Endometrial microvascular endothelial cells (primary cell): ENCODE measurements around the gene RRP15. TPM values are rescaled to one million over a fixed set of nuclear protein-coding genes. Genes with fewer than 3 reads are reported as not detected.

ENCODE experiments used
- in situ Hi-C: cut with HindIII; loops from 2 replicates; pipeline ENCODE4 v1.10.0; 2017; ENCODE audit warnings: low sequenced_read_pairs, low pct_unique_long_range_greater_than_20kb; ENCODE audit errors: inconsistent ontology term
- total RNA-seq: library from RNA; depleted of rRNA; stranded (reverse); fragments of >200 nt; gene quantifications from one replicate; pipeline ENCODE4 v1.2.3, GENCODE V29; 2015; ENCODE audit errors: inconsistent ontology term

The RRP15 gene
- total RNA-seq, 1 donor from 2014 or later = 7.0 TPM

GRCh38 chr1:218328769-218329168, 43.7 kb downstream of the RRP15 start:
- in situ Hi-C loops = no loop called here

GRCh38 chr1:218330043-218330623, 45.0 kb downstream of the RRP15 start:
- in situ Hi-C loops = no loop called here

GRCh38 chr1:218332416-218332815, 47.3 kb downstream of the RRP15 start:
- in situ Hi-C loops = no loop called here

GRCh38 chr1:218336328-218336727, 51.2 kb downstream of the RRP15 start:
- in situ Hi-C loops = no loop called here

- in situ Hi-C loops = no loop called here
These were observed 54.3 kb downstream of the RRP15 start for GRCh38 chr1:218339267-218339831.

GRCh38 chr1:218341325-218341724, 56.2 kb downstream of the RRP15 start:
- in situ Hi-C loops = no loop called here

GRCh38 chr1:218342091-218342490, 57.0 kb downstream of the RRP15 start:
- in situ Hi-C loops = no loop called here

GRCh38 chr1:218344814-218345672, 60.0 kb downstream of the RRP15 start, which contains the start of gene TGFB2:
TSS of gene TGFB2 (plus strand) at chr1:218345336. CDS start at chr1:218346702, 1,366 bp downstream.
- in situ Hi-C loops = no loop called here

- in situ Hi-C loops = no loop called here
These were observed 60.7 kb downstream of the RRP15 start for GRCh38 chr1:218345673-218346390.

GRCh38 chr1:218346391-218347204, 61.5 kb downstream of the RRP15 start:
- in situ Hi-C loops = no loop called here

- in situ Hi-C loops = no loop called here
These were observed 62.2 kb downstream of the RRP15 start for GRCh38 chr1:218347336-218347722.

- in situ Hi-C loops = no loop called here
These were observed 62.9 kb downstream of the RRP15 start for GRCh38 chr1:218347723-218348627.

GRCh38 chr1:218348628-218349071, 63.6 kb downstream of the RRP15 start:
- in situ Hi-C loops = no loop called here

- in situ Hi-C loops = no loop called here
These were observed 64.4 kb downstream of the RRP15 start for GRCh38 chr1:218349348-218350034.

GRCh38 chr1:218350035-218350525, 65.0 kb downstream of the RRP15 start:
- in situ Hi-C loops = no loop called here

GRCh38 chr1:218350801-218351266, 65.7 kb downstream of the RRP15 start:
- in situ Hi-C loops = no loop called here
